Stimulated activated CD4-positive, alpha-beta T cell treated with anti-CD3 and anti-CD28 coated beads, TNF-alpha, amount 100 ng/mL, for 48 hours (primary cell): ENCODE measurements around the gene DENND1A.

Experiments used
- DNase-seq, 3 donors: peaks; one replicate each; pipeline ENCODE4 v3.0.0-alpha.2; 2020; ENCODE audit warnings: low read depth in 3 of 3

Gene DENND1A

DNA sequence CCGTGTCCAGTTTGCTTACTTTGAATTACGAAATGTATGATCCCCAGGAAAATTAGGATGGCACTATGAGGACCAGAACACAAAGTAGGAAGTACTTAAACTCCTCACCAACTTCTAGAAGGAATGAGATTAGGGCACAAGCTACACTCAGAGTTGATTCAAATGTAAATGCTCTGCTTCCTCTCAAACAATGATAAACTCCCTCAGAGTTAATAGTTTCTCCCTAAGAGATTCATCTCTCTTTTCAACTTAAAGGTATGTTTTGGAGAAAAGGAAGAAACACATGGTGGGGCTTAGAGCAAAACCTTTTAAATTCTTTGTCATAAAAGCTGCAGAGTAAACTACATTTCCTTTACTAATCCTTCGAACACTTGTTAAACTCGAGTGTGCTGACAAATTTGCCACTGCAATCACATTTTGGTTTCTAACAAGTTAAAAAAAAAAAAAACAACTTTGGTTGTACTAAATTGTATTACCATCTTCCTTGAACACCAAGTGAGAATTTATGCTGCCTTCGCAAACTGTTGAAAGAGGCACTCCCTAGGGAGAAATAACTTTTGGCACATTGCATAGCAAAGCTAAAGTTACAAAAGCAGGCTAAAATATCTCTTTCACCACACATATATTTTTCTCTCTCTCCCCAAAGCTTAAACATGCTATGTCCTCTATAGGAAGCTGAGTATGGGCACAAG is 66.6 kb downstream of the DENND1A start:
- no peak for DNase-seq

- DNase-seq, result no peak
These were observed 68.2 kb downstream of the DENND1A start for GRCh38 chr9:123861756-123862120.

GRCh38 chr9:123861086-123861755 is 68.7 kb downstream of the DENND1A start:
- DNase-seq, result no peak

- no peak for DNase-seq
These were observed 69.3 kb downstream of the DENND1A start for GRCh38 chr9:123860603-123861002.

DNA sequence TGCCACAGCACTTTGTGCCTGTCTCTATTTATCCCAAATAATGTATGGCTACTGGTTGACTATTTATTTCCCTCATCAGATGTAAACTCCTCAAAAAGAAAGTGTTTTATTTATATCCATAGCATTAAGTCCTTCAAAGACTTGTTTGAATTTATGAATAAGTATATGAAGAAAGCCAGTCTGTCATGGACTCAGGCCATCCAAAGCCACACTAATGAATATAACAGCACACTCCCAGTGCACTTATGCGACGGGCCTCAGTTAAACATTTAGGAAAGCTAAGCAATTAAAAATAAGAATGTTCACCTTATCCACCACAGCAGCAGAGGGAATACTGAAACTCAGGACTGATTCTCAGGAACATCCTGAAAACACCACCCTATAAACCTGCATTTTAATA is 77.5 kb downstream of the DENND1A start:
- DNase-seq, result no peak

DNA sequence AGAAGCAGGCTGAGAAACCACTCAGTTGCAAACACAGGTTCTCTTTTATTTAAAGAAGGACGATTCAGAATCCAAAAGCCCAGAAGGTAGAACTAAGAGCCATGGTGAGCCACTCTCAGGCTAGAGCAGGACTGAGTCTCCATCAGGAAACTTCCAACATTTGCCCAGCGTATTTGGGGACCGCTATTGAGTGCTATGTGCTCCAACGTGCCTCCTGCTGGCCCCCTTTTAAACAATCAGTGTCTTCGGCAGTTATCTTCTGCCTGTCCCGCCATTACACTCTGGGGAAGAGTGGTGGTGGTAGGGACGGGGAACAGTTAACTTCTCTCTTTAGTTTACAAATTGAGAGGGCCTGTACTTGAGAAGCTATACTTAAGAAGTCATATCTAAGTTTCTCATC is 78.1 kb downstream of the DENND1A start:
- DNase-seq, result no peak

GRCh38 chr9:123848447-123849085 is 81.4 kb downstream of the DENND1A start:
- no peak for DNase-seq

DNA sequence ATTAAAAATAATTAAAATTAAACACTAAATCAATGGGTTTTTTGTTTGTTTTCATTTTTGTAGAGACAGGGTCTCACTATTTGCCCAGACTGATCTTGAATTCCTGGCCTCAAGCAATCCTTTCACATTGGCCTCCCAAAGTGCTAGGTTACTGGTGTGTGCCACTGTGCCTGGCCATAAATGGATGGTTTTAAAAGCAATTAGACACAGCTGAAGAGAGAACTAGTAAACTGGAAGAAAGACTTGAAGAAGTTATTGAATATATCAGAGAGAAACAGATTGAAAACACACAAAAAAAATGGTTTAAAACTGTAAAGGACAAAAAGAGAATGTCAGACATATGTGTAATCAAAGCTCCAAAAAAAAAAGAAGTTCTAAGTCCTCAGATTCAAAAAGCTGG is 83.0 kb downstream of the DENND1A start:
- DNase-seq, result no peak

DNA sequence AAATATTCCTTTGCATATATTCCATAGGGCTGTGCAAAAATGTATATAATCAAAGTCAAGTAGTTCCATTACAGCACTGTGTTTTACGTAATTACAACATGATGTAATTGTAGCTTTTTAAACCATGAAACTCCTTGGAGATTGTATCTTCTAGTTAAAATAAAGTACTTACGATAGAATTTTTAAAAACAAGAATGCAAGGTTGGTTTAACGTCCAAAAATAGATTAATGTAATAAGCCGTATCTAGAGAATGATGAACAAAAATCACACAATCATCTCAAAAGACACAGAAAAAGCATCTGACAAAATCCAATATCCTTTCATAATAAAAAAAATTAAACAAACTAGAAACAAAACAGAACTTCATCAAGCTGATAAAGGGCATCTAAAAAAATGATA is 86.2 kb downstream of the DENND1A start:
- DNase-seq, result no peak

- no peak for DNase-seq
These were observed 94.1 kb downstream of the DENND1A start for GRCh38 chr9:123835821-123836220.

DNA sequence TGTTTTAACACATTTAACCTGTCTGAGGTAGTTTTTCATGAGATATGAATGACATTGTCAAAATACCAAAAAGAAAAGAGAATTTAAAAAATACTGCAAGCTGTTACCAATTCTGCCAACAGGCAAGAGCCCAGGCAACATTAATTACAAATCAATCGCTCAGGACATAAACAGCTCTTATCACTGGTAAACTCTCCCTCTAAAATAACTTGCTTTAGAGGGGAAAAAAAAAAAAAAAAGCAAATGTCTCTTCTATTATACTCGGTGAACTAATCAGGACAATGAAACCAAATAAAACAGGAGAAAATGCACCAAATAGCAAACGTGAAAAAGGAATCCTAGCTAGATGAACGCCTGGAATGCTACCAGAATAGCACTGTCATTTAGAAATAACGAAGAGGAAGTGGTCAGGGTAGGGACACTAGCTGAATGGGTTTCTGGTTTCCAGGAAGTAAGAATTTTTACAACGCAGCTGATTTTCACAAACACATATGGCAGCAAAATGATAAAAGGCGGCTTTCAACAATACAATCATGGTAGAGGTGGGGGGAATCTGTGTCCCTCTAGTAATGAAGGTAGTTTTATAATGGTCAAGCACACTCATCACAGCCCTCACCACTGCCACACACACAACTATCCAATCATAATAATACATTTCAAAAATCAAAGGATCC is 94.9 kb downstream of the DENND1A start:
- DNase-seq, result no peak

DNA sequence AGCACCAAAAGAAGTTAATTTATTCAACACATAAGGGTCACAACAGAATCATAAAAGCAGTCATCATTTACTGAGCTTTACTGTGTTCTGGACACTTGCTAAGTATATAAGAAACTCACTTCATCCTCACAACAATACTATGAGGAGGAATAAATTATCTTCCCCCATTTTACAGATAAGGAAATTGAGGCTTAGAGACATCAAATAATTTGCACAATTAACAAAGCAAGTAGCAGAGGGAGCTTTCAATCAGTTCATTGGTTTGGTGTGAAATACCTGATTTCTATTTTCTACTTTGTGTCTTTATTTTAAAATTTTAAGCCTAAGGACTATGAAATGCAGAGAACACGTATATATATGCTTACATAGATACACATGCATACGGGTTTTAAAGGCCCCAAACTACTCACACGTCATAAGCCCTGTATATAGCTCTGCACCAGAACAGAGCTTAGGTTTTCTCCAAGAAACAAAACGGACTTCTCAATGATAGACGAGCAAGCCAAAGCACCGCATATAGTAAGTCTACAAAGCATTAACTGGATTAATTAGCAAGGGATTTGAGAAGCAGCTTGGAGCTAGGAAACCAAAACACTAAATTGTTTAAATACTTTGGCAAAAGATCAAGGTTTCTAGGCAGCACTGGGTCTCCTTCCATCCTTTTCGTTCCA is 95.6 kb downstream of the DENND1A start:
- DNase-seq, result no peak

- DNase-seq, result no peak
These were observed 96.9 kb downstream of the DENND1A start for GRCh38 chr9:123832858-123833650.

- DNase-seq, result no peak
These were observed 97.8 kb downstream of the DENND1A start for GRCh38 chr9:123832176-123832575.

GRCh38 chr9:123828449-123828848 is 101.5 kb downstream of the DENND1A start:
- DNase-seq, result no peak

DNA sequence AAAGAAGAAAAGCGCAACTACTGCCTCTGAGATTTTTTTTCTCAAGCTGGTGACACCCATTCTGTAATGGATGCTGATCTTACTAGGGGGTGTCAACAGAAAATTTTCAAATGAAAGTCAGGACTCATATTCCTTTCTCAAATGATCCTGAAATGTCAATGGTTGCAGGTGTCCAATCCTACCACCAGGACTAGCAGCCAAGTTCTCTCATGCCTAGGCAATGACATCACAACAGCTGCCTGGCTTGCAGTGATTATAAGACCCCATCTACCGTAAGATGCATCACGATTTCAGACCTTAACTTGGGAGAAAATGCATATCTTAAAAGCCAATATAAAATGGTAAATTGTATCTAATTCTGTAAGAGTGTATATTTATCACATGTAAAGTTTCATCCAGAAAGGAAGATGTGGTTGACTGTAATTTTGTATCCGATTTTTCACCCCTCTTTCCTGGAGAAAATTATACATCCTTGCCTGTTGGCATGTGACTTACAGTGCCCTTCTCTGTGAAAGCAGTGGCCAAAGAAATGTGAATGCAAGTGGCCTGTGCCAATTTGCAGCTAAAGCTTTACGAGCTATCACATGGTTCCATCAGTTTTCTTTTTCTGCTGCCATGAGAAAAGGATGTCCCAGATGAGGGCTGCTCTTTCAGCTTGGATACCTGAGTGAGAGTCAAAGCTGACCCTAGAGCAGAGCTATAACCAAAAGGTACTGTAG is 104.4 kb downstream of the DENND1A start:
- DNase-seq, result no peak

- no peak for DNase-seq
These were observed 106.6 kb downstream of the DENND1A start for GRCh38 chr9:123823194-123823947.

DNA sequence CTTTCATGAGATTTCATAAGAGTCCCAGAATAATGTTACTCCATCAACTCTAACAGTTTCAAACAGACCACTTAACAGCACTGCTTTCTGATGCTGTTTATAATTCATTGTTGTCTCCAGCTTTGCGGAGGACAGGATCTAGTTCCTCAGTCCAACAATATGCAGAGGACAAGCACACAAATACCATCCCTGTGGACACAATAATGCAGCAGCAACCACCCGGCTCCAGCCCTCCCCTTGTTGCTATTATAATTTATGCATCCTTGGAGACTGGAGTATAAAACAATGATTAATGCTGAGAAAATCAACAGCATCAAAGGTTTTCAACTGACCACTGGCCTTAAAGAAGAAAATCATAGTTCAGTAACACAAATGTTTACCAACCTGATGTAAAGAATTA is 108.3 kb downstream of the DENND1A start:
- DNase-seq, result no peak

DNA sequence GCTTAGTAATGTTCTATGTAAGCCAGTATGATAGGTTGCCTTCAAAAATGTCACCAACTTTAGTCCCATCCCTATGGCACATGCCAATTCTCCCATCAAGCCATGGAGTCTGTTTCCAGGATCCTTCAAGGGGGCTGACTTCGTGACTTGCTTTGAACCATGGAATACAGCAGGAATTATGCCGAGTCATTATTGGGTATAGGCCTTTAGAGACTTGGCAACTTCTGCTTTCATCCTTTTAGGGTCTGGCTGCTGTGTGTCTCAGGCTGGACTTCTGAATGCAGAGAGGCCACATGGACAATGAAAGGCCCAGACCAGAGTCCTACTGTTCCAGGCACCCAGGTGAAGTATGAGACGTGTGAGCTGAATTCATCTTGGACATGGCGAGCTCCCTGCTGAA is 109.8 kb downstream of the DENND1A start:
- DNase-seq, result no peak
